Liver (tissue), 9 donors: ENCODE results near the gene GGT6. TPM values are rescaled to one million over a fixed set of nuclear protein-coding genes. Genes with fewer than 3 reads are reported as not detected.

ENCODE experiments used
- DNase-seq: peaks from one replicate; pipeline ENCODE4 v3.0.0-alpha.2; 2017; ENCODE audit warnings: low spot score
- H3K27ac ChIP-seq, 2 donors: one replicate each; pipeline ENCODE4 v1.7.0; 2013; ENCODE audit warnings: inconsistent platforms in 2 of 2, low read length in 2 of 2, control low read depth in 1 of 2, low read depth in 1 of 2, mild to moderate bottlenecking in 1 of 2
- H3K27me3 ChIP-seq, 4 donors: one replicate each; pipeline versions ENCODE4 v1.6.1 to v1.7.0; 2013; ENCODE audit warnings: low read length in 3 of 4, inconsistent platforms in 1 of 4, mild to moderate bottlenecking in 1 of 4, moderate library complexity in 1 of 4; ENCODE audit not compliant: control insufficient read depth in 4 of 4, insufficient read depth in 4 of 4
- H3K36me3 ChIP-seq, 4 donors: one replicate each; pipeline versions ENCODE4 v1.6.1 to v1.7.0; 2013; ENCODE audit warnings: low read length in 3 of 4, mild to moderate bottlenecking in 3 of 4, low read depth in 1 of 4, moderate library complexity in 1 of 4; ENCODE audit not compliant: control insufficient read depth in 4 of 4, insufficient read depth in 3 of 4
- H3K4me1 ChIP-seq, 4 donors: one replicate each; pipeline versions ENCODE4 v1.6.1 to v1.7.0; 2013; ENCODE audit warnings: low read length in 3 of 4, mild to moderate bottlenecking in 3 of 4, moderate library complexity in 1 of 4; ENCODE audit not compliant: control insufficient read depth in 4 of 4, insufficient read depth in 4 of 4
- H3K4me3 ChIP-seq, 3 donors: one replicate each; pipeline versions ENCODE4 v1.6.1 to v1.7.0; 2013; ENCODE audit warnings: low read length in 3 of 3, control low read depth in 1 of 3, low read depth in 1 of 3, mild to moderate bottlenecking in 1 of 3
- H3K9ac ChIP-seq, 2 donors: one replicate each; pipeline ENCODE4 v1.7.0; 2013; ENCODE audit warnings: low read length in 2 of 2, mild to moderate bottlenecking in 2 of 2, moderate library complexity in 2 of 2, control low read depth in 1 of 2, low read depth in 1 of 2
- H3K9me3 ChIP-seq, 4 donors: one replicate each; pipeline versions ENCODE4 v1.6.1 to v1.7.0; 2013; ENCODE audit warnings: low read length in 3 of 4; ENCODE audit not compliant: control insufficient read depth in 4 of 4
- ATF3 ChIP-seq: IDR thresholded peaks from 2 replicates; pipeline ENCODE4 v1.6.1; 2016; ENCODE audit warnings: antibody characterized with exemption
- EGR1 ChIP-seq, 2 donors: IDR thresholded peaks; 2 replicates each; pipeline ENCODE4 v1.6.1; 2016 to 2018; ENCODE audit warnings: antibody characterized with exemption in 2 of 2, low read depth in 2 of 2
- FOXA1 ChIP-seq: IDR thresholded peaks from 2 replicates; pipeline ENCODE4 v1.6.1; 2016; ENCODE audit warnings: antibody characterized with exemption
- FOXA2 ChIP-seq: IDR thresholded peaks from 2 replicates; pipeline ENCODE4 v1.6.1; 2016; ENCODE audit warnings: antibody characterized with exemption
- GABPA ChIP-seq, 2 donors: IDR thresholded peaks in 1 of 2; conservative IDR thresholded peaks in 1 of 2; 2 replicates each; pipeline ENCODE4 v1.6.1; 2016; ENCODE audit warnings: antibody characterized with exemption in 2 of 2, mild to moderate bottlenecking in 1 of 2, moderate library complexity in 1 of 2
- HNF4A ChIP-seq, 2 donors: conservative IDR thresholded peaks; 2 replicates each; pipeline ENCODE4 v1.6.1; 2016; ENCODE audit warnings: antibody characterized with exemption in 2 of 2, mild to moderate bottlenecking in 2 of 2
- HNF4G ChIP-seq: IDR thresholded peaks from 2 replicates; pipeline ENCODE4 v1.6.1; 2016; ENCODE audit warnings: antibody characterized with exemption
- JUND ChIP-seq, 2 donors: IDR thresholded peaks; 2 replicates each; pipeline ENCODE4 v1.6.1; 2016; ENCODE audit warnings: antibody characterized with exemption in 2 of 2
- NR2F2 ChIP-seq: IDR thresholded peaks from 2 replicates; pipeline ENCODE4 v1.6.1; 2016; ENCODE audit warnings: antibody characterized with exemption
- RAD21 ChIP-seq, 2 donors: IDR thresholded peaks; 2 replicates each; pipeline ENCODE4 v1.6.1; 2016; ENCODE audit warnings: antibody characterized with exemption in 2 of 2, mild to moderate bottlenecking in 2 of 2
- RXRA ChIP-seq, 2 donors: IDR thresholded peaks; 2 replicates each; pipeline ENCODE4 v1.6.1; 2017 to 2018; ENCODE audit warnings: antibody characterized with exemption in 2 of 2, mild to moderate bottlenecking in 1 of 2
- SP1 ChIP-seq: IDR thresholded peaks from 2 replicates; pipeline ENCODE4 v1.6.1; 2018; ENCODE audit warnings: antibody characterized with exemption, mild to moderate bottlenecking
- TAF1 ChIP-seq: conservative IDR thresholded peaks from 2 replicates; pipeline ENCODE4 v1.6.1; 2016; ENCODE audit warnings: antibody characterized with exemption, mild to moderate bottlenecking
- YY1 ChIP-seq: IDR thresholded peaks from 2 replicates; pipeline ENCODE4 v1.6.1; 2016; ENCODE audit warnings: antibody characterized with exemption, mild to moderate bottlenecking
- WGBS: extraction: QIAGEN DNeasy Blood & Tissue Kit; methylation state at CpG from one replicate; pipeline ENCODE4 v1.1.7; 2013; 5-methylcytosine and 5-hydroxymethylcytosine counted together
- polyA plus RNA-seq, 2 donors: library from polyadenylated mRNA; stranded (reverse) in 1 of 2; unstranded in 1 of 2; fragments of 200-250 nt in 1 of 2; fragments of >200 nt in 1 of 2; fragmentation: Nextera tagmentation in 1 of 2; extraction: Ambion mirVana in 1 of 2; gene quantifications; one replicate each; pipeline versions ENCODE4 v1.2.1 to v1.2.3, GENCODE V29; 2013 to 2015
- total RNA-seq, 2 donors: library from RNA; depleted of rRNA; stranded (reverse); fragments of >200 nt; gene quantifications; one replicate each; pipeline ENCODE4 v1.2.3, GENCODE V29; 2014
- TF ChIP-seq, protein P1 (sequence below): fragments of 150-350 bp; IDR thresholded peaks from 2 replicates; pipeline ENCODE4 v1.5.1; 2017; ENCODE audit warnings: improper control_type of control experiment, low read depth, low read length; ENCODE audit not compliant: missing input control
- TF ChIP-seq, protein P2 (sequence below): IDR thresholded peaks from 2 replicates; pipeline ENCODE4 v1.6.1; 2016; ENCODE audit warnings: antibody characterized with exemption, mild to moderate bottlenecking
- TF ChIP-seq, protein P3 (sequence below): IDR thresholded peaks from 2 replicates; pipeline ENCODE4 v1.6.1; 2016; ENCODE audit warnings: antibody characterized with exemption
- TF ChIP-seq, protein P4 (sequence below): IDR thresholded peaks from 2 replicates; pipeline ENCODE4 v1.6.1; 2016; ENCODE audit warnings: antibody characterized with exemption
- donor health status: healthy.
- donor health status: healthy.
- donor health status: healthy.
- donor health status: healthy.
- donor health status: healthy.

GGT6 gene
- total and polyA plus RNA-seq, 4 donors: 0.19 to 1.1 (median 0.53) TPM

- Histone ChIP-seq H3K9me3 (no peaks in the 10 kb centered on the region), H3K4me3 (no peak overlapping the region), H3K36me3 (peaks cover 23 to 63% (median 34%) of the 10 kb centered on the region in 4 donors), H3K27me3 (no peaks in the 10 kb centered on the region), H3K4me1 (peaks cover 0 to 16% (median 8%) of the 10 kb centered on the region in 4 donors), H3K27ac (no peak overlapping the region), H3K9ac (no peak overlapping the region)
- no peak for DNase-seq
- no peak for TF ChIP-seq SP1
- TF ChIP-seq FOXA2: no peak
- TF ChIP-seq, protein P1, sequence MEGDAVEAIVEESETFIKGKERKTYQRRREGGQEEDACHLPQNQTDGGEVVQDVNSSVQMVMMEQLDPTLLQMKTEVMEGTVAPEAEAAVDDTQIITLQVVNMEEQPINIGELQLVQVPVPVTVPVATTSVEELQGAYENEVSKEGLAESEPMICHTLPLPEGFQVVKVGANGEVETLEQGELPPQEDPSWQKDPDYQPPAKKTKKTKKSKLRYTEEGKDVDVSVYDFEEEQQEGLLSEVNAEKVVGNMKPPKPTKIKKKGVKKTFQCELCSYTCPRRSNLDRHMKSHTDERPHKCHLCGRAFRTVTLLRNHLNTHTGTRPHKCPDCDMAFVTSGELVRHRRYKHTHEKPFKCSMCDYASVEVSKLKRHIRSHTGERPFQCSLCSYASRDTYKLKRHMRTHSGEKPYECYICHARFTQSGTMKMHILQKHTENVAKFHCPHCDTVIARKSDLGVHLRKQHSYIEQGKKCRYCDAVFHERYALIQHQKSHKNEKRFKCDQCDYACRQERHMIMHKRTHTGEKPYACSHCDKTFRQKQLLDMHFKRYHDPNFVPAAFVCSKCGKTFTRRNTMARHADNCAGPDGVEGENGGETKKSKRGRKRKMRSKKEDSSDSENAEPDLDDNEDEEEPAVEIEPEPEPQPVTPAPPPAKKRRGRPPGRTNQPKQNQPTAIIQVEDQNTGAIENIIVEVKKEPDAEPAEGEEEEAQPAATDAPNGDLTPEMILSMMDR: no peak
- TF ChIP-seq RXRA (IDR thresholded peaks at IDR 0.05): no peak
- TF ChIP-seq GABPA (IDR thresholded peaks at IDR 0.05 in 1 of 2, conservative IDR thresholded peaks at IDR 0.05 in 1 of 2): no peak
- TF ChIP-seq, protein P2, sequence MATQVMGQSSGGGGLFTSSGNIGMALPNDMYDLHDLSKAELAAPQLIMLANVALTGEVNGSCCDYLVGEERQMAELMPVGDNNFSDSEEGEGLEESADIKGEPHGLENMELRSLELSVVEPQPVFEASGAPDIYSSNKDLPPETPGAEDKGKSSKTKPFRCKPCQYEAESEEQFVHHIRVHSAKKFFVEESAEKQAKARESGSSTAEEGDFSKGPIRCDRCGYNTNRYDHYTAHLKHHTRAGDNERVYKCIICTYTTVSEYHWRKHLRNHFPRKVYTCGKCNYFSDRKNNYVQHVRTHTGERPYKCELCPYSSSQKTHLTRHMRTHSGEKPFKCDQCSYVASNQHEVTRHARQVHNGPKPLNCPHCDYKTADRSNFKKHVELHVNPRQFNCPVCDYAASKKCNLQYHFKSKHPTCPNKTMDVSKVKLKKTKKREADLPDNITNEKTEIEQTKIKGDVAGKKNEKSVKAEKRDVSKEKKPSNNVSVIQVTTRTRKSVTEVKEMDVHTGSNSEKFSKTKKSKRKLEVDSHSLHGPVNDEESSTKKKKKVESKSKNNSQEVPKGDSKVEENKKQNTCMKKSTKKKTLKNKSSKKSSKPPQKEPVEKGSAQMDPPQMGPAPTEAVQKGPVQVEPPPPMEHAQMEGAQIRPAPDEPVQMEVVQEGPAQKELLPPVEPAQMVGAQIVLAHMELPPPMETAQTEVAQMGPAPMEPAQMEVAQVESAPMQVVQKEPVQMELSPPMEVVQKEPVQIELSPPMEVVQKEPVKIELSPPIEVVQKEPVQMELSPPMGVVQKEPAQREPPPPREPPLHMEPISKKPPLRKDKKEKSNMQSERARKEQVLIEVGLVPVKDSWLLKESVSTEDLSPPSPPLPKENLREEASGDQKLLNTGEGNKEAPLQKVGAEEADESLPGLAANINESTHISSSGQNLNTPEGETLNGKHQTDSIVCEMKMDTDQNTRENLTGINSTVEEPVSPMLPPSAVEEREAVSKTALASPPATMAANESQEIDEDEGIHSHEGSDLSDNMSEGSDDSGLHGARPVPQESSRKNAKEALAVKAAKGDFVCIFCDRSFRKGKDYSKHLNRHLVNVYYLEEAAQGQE: no peak
- TF ChIP-seq NR2F2: no peak
- TF ChIP-seq FOXA1: no peak
- TF ChIP-seq HNF4G: no peak
- no peak for TF ChIP-seq RAD21 (IDR thresholded peaks at IDR 0.05)
- TF ChIP-seq HNF4A (conservative IDR thresholded peaks at IDR 0.05): no peak
- TF ChIP-seq, protein P3, sequence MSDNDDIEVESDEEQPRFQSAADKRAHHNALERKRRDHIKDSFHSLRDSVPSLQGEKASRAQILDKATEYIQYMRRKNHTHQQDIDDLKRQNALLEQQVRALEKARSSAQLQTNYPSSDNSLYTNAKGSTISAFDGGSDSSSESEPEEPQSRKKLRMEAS: no peak
- no peak for TF ChIP-seq EGR1 (IDR thresholded peaks at IDR 0.05; ENCODE audit: low read depth in 2 of 2)
- TF ChIP-seq, protein P4, sequence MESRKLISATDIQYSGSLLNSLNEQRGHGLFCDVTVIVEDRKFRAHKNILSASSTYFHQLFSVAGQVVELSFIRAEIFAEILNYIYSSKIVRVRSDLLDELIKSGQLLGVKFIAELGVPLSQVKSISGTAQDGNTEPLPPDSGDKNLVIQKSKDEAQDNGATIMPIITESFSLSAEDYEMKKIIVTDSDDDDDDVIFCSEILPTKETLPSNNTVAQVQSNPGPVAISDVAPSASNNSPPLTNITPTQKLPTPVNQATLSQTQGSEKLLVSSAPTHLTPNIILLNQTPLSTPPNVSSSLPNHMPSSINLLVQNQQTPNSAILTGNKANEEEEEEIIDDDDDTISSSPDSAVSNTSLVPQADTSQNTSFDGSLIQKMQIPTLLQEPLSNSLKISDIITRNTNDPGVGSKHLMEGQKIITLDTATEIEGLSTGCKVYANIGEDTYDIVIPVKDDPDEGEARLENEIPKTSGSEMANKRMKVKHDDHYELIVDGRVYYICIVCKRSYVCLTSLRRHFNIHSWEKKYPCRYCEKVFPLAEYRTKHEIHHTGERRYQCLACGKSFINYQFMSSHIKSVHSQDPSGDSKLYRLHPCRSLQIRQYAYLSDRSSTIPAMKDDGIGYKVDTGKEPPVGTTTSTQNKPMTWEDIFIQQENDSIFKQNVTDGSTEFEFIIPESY: no peak
- no peak for TF ChIP-seq JUND (IDR thresholded peaks at IDR 0.05)
- TF ChIP-seq TAF1: no peak
- TF ChIP-seq YY1: no peak
- TF ChIP-seq ATF3: no peak
- WGBS: 95% methylated on average over 16 of the region's 16 CpGs
Measured at GRCh38 chr17:4550534-4551039, 9.8 kb downstream of the GGT6 start.
